Myocyte (in vitro differentiated cells): ENCODE results near the gene SIRT3. TPM values are rescaled to one million over a fixed set of nuclear protein-coding genes. Genes with fewer than 3 reads are reported as not detected.
"Not testable (repeated sequence)": the region's sequence is repeated elsewhere in the genome, so short reads cannot be mapped to it uniquely, and the experiment has no call there.

Experiments
- DNase-seq: peaks from one replicate; pipeline ENCODE4 v3.0.0-alpha.2; 2012; ENCODE audit warnings: low read depth
- total RNA-seq: library from RNA; depleted of rRNA; stranded (reverse); fragments of >200 nt; gene quantifications from 2 replicates; pipeline ENCODE4 v1.2.3, GENCODE V29; 2014

The SIRT3 gene
- total RNA-seq, 1 donor from 2014 or later, result 9.4 TPM

DNA sequence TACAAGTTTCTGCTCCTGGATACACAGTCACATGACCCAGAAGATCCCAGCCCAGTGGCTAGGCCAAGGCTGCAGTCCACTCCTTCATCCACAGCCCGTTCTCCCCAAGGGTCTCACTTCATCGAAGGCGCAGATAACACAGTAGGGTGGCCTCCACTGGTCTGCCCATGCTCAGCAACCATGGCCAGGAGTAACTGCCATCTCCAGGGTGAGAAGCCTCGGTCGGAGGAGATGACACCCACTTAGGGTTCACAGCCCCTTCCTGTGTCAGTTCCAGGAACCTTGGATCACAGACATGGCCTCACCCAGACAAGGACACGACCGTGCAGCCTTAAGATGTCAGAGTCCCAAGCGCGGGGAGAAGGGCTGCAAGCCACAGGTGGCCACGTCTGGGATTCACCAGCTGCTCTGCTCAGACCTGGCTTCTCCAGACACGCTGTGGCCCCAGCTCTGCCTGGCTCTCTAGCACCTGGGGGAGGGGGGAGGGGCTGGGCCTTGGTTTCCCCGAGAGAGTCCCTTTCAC is 31.5 kb downstream of the SIRT3 start:
- DNase-seq, result no peak

DNA sequence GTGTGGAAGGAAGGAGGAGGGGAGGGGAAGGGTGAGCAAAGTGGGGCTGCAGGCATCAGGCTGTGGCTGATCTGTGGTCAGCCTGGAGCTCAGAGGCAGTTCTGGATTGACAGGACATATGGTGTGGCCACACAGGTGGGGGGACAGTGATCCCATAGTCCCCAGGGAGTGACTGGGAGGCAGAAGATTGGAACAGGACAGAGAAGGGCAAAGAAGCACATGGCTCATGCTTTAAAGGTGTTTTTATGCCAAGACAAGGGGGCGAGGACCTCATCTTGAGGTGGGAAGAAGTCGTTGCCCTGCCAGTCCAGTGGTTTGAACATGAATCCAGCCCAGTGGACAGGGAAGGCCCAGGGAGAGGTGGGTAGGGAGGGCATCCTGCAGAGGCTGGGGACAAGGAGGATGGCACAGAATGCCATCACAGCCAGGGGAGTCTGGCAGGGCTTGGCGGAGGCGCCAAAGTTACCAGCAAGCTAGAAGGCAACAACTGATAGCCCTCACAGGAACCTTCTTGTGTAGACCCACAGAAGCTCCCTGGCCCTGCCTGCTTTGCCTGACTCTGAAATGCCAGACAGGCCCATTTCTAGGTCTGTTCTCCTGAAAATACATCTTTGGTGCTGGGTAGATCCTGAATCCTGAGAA is 32.1 kb downstream of the SIRT3 start:
- DNase-seq, result peak; percentile 78

DNA sequence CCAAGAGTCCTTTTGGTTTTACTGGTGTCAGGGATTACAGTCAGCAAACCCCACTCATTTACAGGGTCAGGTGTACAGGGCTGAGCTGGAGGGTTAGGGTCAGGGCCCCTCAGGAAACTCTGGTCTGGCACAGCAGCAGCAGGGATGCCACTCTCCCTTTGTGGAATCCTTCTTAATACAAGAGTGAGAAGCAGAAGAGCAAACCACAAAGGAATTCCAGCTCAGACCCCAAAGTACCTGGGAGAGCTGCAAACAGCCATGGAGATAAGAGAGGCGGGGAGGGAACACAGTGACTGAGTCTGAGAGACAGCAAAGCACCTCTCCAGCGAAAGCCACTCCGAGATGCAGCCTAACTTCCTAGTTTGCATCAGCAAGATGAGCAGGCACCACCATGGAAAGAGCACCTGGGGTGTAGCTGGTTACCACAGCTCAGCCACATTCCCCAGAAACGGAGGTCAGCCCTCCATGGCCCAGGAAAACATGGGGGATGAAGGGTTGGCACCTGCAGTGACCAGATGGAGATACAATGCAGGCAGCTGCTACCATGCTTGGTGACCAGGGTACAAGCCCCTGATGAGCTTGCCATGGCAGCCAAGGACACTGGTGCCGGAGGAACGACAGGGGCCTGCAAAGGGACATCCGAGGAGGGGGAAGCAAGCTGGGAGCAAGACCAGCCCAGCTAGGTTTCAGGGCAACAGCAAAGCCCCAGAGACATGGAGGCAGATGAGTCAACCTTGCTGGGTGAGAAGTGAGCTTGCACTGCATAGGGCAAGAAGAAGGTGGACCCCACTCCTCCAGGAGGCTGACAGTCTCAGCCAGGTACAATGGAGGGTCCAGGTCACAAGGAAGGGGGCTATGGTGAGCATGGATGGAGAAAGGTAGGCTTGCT is 32.8 kb downstream of the SIRT3 start:
- DNase-seq, result no peak

DNA sequence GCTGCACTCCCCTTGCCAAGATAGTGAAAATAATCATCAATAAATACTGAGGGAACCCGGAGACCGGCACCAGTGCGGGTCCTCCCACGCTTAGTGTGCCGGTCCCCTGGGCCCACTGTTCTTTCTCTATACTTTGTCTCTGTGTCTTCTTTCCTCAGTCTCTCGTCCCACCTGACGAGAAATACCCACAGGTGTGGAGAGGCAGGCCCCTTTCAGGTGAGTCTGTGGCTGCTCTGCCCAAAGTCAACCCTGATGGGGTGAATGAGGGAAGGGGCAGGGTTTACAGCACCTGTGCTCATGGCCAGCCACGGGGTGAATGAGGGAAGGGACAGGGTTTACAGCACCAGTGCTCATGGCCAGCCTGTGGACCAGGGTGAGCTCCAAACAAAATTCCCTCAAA is 33.7 kb downstream of the SIRT3 start:
- no peak for DNase-seq

DNA sequence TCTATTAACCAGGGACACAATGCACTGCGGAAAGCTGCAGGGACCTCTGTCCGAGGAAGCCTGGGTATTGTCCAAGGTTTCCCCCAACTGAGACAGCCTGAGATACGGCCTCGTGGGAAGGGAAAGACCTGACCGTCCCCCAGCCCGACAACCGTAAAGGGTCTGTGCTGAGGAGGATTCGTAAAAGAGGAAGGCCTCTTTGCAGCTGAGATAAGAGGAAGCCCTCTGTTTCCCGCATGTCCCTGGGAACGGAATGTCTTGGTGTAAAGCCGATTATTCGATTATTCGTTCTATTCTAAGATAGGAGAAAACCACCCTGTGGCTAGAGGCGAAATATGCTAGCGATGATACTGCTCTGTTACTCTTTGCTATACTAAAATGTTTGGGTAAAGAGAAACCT is 34.2 kb downstream of the SIRT3 start:
- DNase-seq, result no peak

DNA sequence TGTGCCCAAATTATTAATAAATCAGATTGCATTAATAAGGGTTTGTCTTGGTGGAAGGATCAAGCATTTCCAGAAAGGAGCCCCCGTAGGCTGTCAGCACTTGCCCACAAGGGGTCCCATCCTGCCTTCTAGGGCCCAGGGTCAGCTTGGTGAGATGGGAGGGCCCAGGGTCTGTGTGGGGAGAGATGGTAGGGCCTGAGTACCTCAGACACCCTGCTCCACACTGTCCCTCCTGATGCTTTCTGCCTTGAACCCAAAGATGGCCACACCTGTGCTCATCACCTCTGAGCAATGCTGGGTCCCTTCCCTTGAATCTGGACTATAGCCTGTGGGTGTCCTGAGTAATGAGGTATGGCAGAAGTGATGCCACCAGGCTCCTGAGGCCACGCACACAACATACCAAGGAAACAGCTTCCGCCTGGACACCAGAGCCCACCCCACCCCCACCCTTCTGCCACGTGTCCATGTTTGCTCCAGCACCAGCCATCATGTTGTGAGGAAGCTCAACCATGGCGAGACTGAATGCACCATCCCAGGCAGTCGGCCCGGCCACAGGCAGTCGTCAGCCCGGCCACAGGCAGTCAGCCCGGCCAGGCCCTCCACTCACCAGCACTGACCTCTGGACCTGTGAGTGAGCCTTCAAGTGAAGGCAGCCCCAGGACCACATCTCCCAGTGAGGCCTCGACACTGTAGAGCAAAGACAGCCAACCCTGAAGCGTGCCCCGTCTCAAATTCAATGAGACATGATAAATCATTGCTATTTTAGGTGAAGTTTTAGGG is 35.7 kb downstream of the SIRT3 start:
- DNase-seq, result no peak

DNA sequence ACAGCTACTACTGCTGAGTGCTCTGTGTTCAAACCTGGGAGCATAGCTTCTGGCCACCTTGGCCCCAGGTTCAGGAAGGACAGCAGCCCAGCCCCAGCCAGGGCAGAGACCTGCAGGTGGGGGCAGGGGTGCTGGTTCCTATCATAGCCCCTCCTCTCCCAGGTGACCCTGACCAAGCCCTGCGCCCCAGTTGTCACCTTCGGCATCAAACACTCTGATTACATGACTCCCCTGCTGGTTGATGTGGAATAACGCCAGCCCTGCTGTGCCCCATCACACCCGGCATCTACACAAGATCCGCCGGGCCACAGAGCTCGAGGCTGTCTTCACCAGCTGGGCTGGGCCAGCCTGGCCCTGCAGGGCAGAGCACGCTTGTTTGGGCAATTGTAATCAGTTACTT is 36.4 kb downstream of the SIRT3 start:
- no peak for DNase-seq

DNA sequence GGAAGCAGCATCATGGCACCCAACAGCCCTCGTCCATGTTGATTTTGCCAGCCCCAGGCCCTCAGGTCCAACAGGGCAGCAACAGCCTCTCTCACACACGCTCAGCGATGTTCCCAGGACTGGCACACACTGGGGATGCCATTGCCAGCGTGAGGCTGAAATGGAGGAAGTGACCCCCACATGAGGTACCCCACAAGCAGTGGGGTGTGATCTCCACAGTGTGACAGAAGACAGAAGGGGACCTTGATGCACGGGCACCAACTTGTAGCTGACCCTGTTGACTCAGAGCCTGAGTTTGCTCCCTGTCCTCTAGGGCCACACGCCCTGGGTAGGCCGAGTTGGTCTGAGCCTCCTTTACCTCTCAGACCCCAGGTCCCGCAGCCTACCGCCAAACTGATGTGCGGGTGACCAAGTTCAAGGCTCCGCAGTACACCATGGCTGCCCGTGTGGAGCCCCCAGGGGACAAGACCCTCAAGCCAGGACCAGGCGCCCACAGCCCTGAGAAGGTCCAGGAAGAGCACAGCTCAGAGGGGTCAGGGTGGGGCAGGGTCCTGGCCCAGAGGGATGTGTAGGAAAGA is 37.0 kb downstream of the SIRT3 start:
- no peak for DNase-seq

DNA sequence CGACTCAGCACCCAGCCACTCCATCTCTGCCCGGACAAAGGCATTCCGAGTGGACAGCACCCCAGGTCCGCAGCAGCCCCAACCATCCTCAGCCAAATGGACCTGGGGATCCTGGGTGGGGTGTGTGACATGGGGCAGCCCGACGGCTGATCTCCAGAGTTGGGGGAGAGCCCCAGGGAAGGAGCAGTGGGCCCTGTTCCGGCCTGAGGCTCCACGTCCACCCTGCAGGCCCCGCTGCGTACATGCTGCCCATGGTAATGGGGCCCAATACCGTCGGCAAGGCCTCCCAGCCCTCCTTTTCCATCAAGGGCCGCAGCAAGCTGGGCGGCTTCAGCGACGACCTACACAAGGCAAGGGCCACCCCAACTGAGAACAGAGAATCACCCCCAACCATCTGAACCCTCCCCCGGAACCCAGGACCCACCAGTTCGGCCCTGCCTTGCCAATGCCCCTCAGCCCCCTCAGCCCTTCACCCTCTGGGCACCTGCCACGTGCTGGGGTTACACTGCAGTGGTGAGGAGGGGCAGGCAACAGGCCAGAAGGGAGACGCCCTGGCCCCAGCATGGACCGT is 37.8 kb downstream of the SIRT3 start:
- no peak for DNase-seq

DNA sequence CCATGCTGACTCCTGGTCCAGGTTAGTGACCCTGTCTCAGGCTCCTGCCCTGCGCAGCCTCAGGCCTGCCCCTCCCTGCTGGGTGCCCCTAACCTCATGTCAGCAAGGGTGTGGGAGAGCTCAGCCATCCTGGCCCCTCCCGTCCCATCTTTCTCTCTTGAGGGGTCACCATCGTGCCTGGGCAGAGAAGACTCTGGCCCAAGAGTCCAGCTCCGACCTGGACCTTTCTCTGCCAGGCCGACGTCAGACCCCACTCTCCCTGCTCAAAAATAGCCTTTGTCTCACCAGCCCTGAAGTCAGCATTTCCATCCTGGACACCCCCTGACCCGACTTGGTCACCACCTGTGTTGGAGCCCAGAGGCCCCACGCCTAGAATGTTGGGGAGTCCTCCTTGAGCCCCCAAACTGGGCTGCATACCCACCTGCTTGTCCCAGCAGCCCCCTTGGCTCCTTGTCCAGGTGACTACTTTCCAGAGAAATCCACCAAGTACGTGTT is 38.4 kb downstream of the SIRT3 start:
- DNase-seq, result no peak

DNA sequence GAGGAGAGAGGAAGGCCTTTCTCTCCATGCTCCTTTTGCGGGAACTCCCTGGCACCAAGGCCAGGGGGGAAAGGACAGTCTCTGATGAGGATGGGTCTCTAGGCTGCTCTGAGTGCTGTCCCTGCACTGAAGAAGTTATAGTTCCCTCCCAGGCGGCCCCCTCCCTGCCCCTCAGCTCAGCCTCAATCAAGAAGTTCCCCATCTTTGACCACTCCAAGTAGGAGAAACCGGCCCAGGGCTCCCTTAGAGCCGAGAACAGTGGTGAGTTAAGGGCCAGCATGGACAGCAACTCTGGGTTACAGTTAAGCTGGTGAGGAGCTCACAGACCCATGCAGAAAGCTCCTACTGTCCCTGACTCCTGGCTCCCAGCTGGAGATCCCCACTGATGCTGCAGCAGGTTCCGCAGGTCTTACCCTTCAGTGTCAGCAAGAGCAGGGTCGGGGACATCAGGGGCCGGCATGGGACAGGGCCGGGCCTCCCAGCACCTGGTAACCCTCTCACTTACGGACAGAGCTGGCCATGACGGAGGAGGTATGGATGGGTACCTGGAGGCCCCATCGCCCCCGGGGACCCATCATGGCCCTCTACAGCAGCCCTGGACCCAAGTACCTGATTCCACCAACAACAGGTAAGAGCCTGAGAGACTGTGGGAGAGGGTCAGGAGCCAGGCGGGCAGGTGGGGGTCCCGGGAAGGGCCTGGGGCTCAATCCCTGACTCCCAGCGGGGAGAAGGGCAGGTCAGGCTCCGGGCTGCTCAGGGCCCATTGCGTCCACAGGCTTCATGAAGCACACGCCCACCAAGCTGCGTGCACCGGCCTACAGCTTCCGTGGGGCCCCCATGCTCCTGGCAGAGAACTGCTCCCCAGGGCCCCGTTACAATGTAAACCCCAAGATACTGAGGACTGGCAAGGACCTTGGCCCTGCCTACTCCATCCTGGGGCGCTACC is 39.1 kb downstream of the SIRT3 start:
- DNase-seq, result no peak

DNA sequence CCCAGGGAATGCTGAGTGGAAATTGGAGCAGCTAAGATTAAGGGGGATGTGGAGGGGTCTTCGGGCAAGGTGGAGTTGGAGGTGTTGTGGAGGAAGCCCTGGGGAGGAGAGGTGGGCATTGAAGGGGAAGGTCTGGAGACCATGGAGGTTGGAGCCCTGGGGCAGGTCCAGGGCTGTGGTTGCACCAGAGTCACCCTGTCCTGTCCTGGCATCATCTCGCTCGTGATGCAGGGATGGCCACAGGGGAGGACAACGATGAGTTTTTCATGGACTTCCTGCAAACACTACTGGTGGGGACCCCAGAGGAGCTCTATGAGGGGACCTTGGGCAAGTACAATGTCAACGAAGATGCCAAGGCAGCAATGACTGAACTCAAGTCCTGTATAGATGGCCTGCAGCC is 42.7 kb downstream of the SIRT3 start:
- not testable (repeated sequence) for DNase-seq

DNA sequence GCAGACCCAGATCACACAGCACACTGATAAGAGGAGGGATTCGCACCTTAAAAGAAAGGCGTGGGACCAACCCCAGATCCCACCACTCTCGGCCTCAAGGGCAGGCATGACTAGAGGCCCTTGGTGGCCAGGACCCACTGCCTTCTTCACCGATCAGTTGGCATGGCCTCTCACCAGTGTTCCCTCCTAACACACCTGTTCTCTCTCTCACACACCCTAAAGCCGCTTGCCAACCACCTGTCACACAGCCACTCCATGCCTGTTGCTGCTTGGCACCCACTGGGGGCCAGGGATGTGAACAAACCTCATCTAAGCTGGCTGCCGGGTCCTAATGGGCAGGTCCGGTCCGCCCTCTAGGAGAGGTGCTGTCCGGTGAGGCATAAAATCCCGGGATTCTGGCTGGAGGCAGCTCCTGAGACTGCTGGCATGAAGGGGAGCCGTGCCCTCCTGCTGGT is 43.4 kb downstream of the SIRT3 start, which contains the start of gene SCGB1C1:
Gene SCGB1C1, plus strand, starts transcription at position 405 of the 455 bp plus-strand sequence. Its CDS starts 22 bp downstream, at position 427.
- not testable (repeated sequence) for DNase-seq

DNA sequence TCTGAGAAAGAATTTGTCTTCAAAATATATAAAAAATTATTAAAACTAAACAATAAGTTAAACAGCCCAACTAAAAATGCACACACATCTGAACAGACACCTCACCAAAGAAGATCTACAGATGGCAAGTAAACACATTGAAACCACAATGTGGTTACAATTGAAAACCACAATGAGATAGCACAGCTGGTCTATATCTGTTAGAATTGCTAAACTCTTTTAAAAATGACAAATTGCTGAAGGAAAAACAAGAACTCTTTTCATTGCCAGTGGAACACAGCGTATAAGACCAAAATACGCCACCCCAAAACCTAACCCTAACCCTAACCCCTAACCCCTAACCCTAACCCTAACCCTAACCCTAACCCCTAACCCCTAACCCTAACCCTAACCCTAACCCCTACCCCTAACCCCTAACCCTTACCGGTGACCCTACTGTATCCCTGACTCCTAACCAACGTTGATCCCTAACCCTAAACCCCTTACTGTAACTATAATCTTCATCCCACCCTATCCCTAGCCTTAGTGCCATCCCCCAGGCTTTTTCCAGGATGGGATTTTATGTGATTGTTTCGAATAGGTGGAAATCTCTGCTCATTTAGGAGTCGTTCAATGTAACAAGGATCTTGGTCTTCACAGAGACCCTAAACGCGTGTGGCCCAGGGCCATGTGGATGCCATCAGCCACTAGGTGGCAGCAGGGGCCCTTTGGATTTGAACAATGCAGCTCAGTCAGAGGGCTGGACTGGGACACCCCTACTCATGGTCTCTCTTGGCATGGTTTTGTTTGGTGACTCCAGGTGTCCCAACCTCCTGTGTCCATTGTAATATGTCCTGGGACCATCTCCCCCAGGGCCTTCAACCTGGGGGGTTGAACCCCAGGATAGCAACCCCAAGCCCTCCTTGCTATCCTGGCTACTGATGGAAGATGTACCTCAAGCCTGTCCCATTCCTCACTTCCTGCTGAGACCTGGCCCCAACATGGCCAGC is 44.4 kb downstream of the SIRT3 start:
- DNase-seq, result not testable (repeated sequence)

DNA sequence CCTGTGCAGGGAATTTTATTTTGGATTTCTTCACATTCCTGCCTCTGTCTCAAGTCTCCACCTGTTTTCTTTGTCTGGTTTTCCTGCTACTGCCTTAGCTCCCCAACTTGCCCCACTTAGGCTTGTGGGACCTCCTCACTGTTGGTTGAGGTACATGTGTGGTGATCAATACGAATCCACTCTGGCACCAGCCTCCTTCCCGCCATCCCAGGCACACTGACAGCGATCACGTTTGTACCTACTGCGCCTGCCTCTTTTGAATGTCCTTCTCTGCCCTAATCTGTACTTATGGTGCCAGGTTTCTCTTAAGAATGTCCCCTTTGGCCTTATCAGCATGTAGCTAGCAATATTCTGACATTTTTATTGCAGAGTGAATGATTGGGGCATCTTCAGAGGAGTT is 45.6 kb downstream of the SIRT3 start:
- DNase-seq, result not testable (repeated sequence)

DNA sequence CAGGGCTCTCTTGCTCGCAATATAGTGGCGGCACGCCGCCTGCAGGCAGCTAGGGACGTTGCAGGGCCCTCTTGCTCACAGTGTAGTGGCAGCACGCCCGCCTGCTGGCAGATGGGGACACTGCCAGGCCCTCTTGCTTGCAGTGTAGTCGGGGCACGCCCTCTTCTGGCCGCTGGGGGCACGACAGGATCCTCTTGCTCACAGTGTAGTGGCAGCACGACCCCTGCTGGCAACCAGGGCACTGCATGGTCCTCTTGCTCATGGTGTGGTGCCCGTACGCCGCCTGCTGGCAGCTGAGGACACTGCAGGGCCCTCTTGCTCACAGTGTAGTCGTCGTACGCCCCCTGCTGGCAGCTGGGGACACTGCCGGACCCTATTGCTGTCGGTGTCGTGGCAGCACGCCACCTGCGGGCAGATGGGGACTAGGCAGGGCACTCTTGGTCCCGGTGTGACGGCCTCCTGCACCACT is 46.3 kb downstream of the SIRT3 start:
- not testable (repeated sequence) for DNase-seq

DNA sequence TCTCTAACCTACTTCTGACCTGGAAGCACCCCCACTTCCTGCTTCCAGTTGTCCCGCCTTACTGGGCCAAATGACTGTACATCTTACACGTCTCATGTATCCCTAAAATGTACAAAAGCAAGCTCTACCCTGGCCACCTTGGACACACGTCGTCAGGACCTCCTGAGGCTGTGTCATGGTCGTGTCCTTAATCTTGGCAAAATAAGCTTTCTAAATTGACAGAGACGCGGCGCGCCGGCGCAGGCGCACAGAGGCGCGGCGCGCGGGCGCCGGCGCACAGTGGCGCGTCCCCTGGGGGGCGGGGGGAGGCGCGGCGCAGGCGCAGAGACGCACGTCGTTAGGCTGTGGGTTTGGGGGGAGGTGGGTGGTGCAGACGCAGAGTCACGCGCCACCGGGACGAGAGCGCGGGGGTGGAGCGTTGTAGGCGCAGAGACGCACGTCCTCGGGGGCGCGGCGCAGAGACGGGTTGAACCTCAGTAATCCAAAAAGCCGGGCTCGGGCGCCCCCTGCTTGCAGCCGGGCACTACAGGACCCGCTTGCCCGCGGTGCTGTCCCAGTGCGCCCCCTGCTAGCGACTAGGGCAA is 46.9 kb downstream of the SIRT3 start:
- DNase-seq, result not testable (repeated sequence)

DNA sequence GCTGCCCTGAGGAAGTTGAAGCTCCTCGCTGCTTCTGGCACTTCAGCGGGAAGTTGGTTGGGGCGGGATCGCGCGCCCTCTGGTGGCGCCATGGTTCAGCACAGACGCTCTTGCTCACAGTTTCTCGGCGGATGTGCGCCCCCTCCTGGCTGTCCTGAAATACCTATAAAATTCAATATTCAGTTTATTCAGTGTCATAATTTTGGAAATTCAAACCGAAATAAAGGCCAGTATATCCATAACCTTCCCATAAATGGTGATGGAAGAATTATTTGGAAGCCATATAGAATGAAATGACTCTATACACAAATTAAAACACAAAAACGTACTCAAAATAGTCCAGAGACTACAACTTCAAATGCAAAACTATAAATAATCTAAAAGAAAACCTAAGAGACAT is 55.9 kb downstream of the SIRT3 start:
- DNase-seq, result not testable (repeated sequence)
